RWPE1 (cell line): ENCODE data around the gene WARS2.

Experiments used
- CTCF ChIA-PET: fragments of 350-600 bp; sonication (Branson Sonifier 250); formaldehyde crosslinking; extraction: SDS; loops from one replicate; lab custom pipeline; 2021; lab: Yijun Ruan, JAX
- POLR2A ChIA-PET: fragments of 400-600 bp; formaldehyde crosslinking; extraction: SDS; loops from one replicate; lab custom pipeline; 2020; ENCODE audit warnings: antibody characterized with exemption; ENCODE audit not compliant: low non-redundant PET; lab: Yijun Ruan, JAX
- DNase-seq: peaks from one replicate; pipeline ENCODE4 v3.0.0; 2012; ENCODE audit warnings: low spot score
- H3K27ac ChIP-seq: fragments of 450-650 bp; 2 replicates; pipeline ENCODE4 v1.5.1; 2017
- TF ChIP-seq, protein P1 (sequence below): fragments of 450-650 bp; conservative IDR thresholded peaks from 2 replicates; pipeline ENCODE4 v1.5.1; 2017; ENCODE audit warnings: low read depth, mild to moderate bottlenecking

Gene WARS2

DNA sequence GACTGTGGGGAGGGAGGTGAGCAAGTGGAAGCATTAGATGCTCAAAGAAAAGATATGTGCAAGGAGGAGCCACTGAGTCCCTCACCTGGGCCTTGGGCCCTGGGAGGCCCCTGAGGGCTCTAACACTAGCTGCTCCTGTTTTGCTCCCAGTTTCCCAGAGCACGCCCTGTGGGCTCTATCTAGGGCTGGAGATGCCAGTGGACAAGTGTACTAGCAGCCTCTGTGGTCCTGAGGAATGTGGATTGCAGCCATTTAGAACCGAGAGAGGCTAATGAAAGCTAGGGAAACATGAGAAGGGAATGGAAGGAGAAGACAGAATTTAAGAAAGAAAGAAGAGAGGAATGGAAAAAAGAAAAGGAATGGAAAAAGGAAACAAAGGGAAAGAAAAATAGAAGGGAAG lies 142.3 kb downstream of the WARS2 start:
- ChIA-PET POLR2A (no interaction called here), CTCF (no interaction called here)
- DNase-seq: no peak
- no peak overlapping the region for H3K27ac ChIP-seq
- TF ChIP-seq, protein P1, sequence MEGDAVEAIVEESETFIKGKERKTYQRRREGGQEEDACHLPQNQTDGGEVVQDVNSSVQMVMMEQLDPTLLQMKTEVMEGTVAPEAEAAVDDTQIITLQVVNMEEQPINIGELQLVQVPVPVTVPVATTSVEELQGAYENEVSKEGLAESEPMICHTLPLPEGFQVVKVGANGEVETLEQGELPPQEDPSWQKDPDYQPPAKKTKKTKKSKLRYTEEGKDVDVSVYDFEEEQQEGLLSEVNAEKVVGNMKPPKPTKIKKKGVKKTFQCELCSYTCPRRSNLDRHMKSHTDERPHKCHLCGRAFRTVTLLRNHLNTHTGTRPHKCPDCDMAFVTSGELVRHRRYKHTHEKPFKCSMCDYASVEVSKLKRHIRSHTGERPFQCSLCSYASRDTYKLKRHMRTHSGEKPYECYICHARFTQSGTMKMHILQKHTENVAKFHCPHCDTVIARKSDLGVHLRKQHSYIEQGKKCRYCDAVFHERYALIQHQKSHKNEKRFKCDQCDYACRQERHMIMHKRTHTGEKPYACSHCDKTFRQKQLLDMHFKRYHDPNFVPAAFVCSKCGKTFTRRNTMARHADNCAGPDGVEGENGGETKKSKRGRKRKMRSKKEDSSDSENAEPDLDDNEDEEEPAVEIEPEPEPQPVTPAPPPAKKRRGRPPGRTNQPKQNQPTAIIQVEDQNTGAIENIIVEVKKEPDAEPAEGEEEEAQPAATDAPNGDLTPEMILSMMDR: no peak

DNA sequence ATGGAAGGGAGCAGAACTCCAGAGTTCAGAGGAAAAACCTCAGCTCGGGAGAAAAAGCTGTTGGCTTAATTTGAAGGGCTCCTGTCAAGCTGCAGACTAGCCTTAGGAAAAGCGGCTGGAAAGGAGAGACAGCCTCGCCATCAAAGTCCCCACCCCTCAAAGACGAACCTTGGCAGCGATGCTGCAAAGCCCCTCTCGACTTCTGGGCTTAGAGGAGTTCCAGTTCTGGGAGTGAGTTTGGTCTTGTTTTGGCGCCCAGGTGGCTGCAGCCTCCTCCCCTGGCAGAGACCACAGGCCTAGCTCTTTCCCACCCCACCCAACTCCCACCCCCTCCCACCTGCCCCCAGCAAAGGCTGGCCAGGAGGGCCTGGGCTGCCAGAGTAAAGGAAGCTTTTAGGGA lies 143.2 kb downstream of the WARS2 start:
- ChIA-PET POLR2A (no interaction called here), CTCF (no interaction called here)
- DNase-seq: no peak
- TF ChIP-seq, protein P1: no peak
- H3K27ac ChIP-seq: no peak overlapping the region

DNA sequence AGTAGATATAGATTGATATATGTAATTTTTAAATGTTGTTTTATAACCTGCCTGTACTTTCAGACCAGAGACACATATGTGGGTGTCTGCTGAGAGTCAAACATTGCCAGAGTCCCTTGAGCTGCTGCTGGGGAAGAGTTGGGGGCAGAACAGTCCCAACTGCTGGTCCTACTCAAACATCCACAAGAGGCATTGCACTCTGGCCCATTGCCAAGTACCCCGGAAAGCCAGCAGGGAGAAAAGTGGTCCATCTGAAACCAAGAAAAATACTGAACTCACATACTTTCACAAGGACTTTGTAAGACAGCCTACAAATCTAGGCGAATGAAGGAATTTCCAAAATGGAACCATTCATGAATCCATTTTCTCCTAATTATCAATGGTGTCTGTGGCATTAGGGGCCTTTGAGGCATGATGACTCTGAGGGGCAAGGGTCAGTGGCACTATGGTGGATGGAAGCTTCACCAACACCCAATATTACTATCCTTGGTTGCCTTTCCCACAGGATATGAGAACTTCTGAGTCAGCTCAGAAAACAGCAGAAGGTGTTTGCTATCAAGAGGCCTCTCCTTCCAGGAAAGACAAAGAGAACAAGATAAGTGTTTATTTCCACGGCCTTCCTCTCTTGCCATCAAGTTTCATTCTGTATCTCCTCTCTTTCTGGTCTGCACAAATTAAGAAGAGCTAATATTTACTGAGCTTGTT lies 145.0 kb downstream of the WARS2 start:
- no peak overlapping the region for H3K27ac ChIP-seq
- no peak for DNase-seq
- ChIA-PET POLR2A (no interaction called here), CTCF (interaction anchor here (2.0 kb wide), 1 partner anchor 13 kb away, joined by 4 read pairs; no protein-coding TSS in a partner anchor)
- TF ChIP-seq, protein P1: no peak

DNA sequence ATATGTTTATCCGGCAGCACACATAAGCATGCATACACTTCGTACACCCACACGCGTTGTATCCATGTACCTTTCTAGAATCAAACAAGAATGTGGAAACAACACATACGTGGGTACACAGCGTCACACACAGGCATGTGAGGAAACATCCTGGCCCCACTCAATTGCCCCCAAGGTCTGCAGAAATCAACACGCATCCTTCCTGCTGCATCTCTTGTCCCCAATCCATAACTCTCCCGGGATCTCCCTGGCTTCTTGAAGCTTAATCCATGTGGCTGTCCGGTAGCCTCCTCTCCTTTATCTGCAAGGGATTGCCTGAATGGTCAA lies 146.8 kb downstream of the WARS2 start:
- H3K27ac ChIP-seq: no peak overlapping the region
- CTCF ChIA-PET: interaction anchor here (0.6 to 2.0 kb wide), 3 partner anchors 15 to 309 kb away, joined by 3 to 4 read pairs (median 4); no protein-coding TSS in a partner anchor
- POLR2A ChIA-PET: no interaction called here
- DNase-seq: no peak
- TF ChIP-seq, protein P1: no peak

DNA sequence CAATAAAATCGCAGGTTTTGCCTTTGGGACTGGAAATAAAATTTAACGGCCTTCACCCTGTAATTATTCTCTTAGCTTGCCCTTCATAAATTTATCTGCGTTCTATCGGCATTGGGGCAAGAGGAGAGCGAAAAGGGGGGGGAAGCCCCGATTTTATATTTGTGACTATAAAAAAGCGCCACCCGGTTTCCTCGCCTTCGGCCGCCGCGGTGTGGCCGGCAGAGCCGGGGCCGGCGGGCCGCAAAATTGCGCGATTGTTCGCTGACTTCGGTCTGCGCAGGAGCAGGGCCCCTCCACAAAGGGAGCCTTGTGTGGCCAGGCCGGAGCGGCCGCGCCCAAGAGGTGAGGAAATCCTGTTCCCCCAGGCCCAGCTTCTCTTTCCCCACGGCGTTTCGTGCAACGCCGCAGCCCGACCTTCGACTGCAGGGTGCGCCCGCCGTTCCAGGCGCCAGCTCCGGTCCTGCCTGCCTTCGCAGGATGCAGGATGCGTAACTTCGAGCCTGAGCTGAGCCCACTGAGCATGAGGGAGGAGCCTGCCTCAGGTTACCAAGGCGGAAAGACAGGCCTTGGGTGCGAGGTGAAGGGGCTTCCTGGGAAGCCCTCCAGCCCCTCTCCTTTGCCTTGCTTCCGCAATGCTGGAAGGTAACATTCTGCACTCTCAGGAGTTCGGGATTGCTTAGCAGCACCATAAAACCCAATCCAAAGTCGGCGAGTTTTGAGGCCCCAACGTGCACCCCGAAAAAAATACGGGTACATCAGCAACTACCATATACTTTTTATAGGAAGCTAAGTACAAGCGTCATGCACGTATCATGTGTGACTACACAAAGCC lies 147.4 kb downstream of the WARS2 start:
- no peak for DNase-seq
- ChIA-PET CTCF (interaction anchor here (0.6 to 0.7 kb wide), 3 partner anchors 18 to 308 kb away, joined by 3 to 4 read pairs (median 4); no protein-coding TSS in a partner anchor), POLR2A (no interaction called here)
- TF ChIP-seq, protein P1: no peak
- H3K27ac ChIP-seq: no peak overlapping the region

DNA sequence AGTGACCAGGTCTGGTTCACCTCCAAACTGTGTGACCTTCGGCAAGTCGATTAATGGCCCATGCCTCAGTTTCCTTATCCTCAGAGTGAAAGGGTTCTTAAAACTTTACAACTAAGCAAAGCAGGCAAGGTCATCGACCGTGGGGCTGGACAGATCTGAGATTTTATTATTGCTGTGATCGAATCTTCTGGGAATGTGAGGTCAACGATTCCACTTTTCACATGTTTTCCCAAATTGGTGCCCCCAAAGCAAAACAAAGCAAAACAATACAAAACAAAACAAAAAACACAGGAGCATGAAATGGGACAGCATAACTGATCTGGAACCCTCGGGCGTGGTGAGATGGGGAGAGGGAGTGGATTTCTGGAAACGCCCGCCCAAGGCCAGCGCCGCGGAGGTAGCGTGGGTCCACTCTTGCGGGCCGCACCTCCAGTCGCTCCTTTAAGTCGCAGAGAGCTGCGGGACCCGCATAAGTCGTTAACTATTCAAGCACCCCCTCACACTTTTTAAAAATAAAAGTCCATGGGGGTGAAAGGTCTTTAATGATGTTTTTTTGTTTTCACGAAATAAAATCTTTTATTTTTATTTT lies 148.1 kb downstream of the WARS2 start:
- CTCF ChIA-PET: interaction anchor here (0.7 kb wide), 1 partner anchor 17 kb away, joined by 4 read pairs; no protein-coding TSS in a partner anchor
- TF ChIP-seq, protein P1: no peak
- no peak for DNase-seq
- H3K27ac ChIP-seq: no peak overlapping the region
- POLR2A ChIA-PET: no interaction called here
